Loucy (cell line): Measurements from ENCODE around the gene FSIP1.

Experiments
- H2AFZ ChIP-seq: fragments of 200-600 bp; sonication (generic); 2 replicates; pipeline ENCODE4 v1.6.0; 2016; ENCODE audit warnings: antibody characterized with exemption, mild to moderate bottlenecking, low read length, moderate library complexity
- H3F3A ChIP-seq: fragments of 200-600 bp; 2 replicates; pipeline ENCODE4 v1.6.0; 2016; ENCODE audit warnings: antibody characterized with exemption, low read depth, mild to moderate bottlenecking
- H3K27me3 ChIP-seq: fragments of 200-600 bp; sonication (generic); 2 replicates; pipeline ENCODE4 v1.6.1; 2014; ENCODE audit warnings: low read length, mild to moderate bottlenecking; ENCODE audit not compliant: insufficient read depth, poor library complexity, severe bottlenecking
- H3K36me3 ChIP-seq: fragments of 200-600 bp; sonication (generic); 2 replicates; pipeline ENCODE4 v1.6.1; 2016; ENCODE audit warnings: low read length; ENCODE audit not compliant: insufficient read depth
- H3K4me1 ChIP-seq: fragments of 200-600 bp; sonication (generic); 2 replicates; pipeline ENCODE4 v1.5.1; 2014; ENCODE audit warnings: low read length, mild to moderate bottlenecking; ENCODE audit not compliant: insufficient read depth, poor library complexity, severe bottlenecking
- H3K4me2 ChIP-seq: fragments of 200-600 bp; sonication (generic); 2 replicates; pipeline ENCODE4 v1.6.0; 2014; ENCODE audit warnings: antibody characterized with exemption, low read length, low read depth, mild to moderate bottlenecking; ENCODE audit not compliant: poor library complexity, severe bottlenecking
- H3K4me3 ChIP-seq: fragments of 200-600 bp; sonication (generic); 2 replicates; pipeline ENCODE4 v1.5.1; 2014; ENCODE audit warnings: low read length, mild to moderate bottlenecking, mixed read lengths; ENCODE audit not compliant: poor library complexity, severe bottlenecking
- H3K79me2 ChIP-seq: fragments of 200-600 bp; sonication (generic); 2 replicates; pipeline ENCODE4 v1.6.1; 2014; ENCODE audit warnings: low read length; ENCODE audit not compliant: insufficient read depth
- H3K9ac ChIP-seq: fragments of 200-600 bp; sonication (generic); 2 replicates; pipeline ENCODE4 v1.6.0; 2014; ENCODE audit warnings: mild to moderate bottlenecking, low read depth, low read length, moderate library complexity; ENCODE audit not compliant: poor library complexity, severe bottlenecking
- H3K9me2 ChIP-seq: fragments of 200-600 bp; sonication (generic); replicated peaks from 2 replicates; pipeline ENCODE4 v1.6.1; 2016; ENCODE audit warnings: low read depth, low read length, mixed read lengths
- H3K9me3 ChIP-seq: fragments of 200-600 bp; sonication (generic); 2 replicates; pipeline ENCODE4 v1.6.1; 2014; ENCODE audit warnings: mild to moderate bottlenecking, antibody characterized with exemption, low read length, low read depth; ENCODE audit not compliant: insufficient read depth
- H4K20me1 ChIP-seq: fragments of 200-600 bp; sonication (generic); 2 replicates; pipeline ENCODE4 v1.6.0; 2014; ENCODE audit warnings: antibody characterized with exemption, low read length, mild to moderate bottlenecking; ENCODE audit not compliant: insufficient read depth, poor library complexity, severe bottlenecking
- EZH2phosphoT487 ChIP-seq: fragments of 200-600 bp; IDR thresholded peaks from 2 replicates; pipeline ENCODE4 v1.6.1; 2018; ENCODE audit warnings: antibody characterized with exemption, mild to moderate bottlenecking, moderate library complexity, borderline replicate concordance
- TF ChIP-seq, protein P1 (sequence below): fragments of 200-600 bp; sonication (generic); conservative IDR thresholded peaks from 2 replicates; pipeline ENCODE4 v1.5.1; 2014; ENCODE audit warnings: mild to moderate bottlenecking, antibody characterized with exemption, low read length

Gene FSIP1

GRCh38 chr15:39808909-39809308, 26.3 kb upstream of the FSIP1 start:
- no peak overlapping the region for H3K4me2 ChIP-seq

DNA sequence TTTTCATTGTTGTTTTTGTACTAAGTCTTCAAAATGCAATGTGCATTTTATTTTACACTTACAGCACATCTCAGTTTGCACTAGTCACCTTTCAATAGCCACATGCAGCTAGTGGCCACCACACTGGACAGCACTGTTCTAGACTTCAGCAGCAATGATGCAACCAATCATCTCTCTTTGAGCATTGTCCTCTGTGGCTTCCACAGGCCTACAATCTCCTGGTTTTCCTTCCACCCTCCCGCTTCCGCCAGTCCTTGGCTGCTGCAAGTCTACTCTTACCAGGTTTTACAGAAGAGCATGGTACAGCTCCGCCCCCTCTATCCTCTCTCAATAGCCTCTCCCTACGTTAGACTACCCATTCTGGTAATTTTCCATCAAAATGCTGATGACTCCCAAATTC, 25.1 kb upstream of the FSIP1 start:
- no peaks in the 10 kb centered on the region for H3K79me2 ChIP-seq

More at GRCh38 chr15:39808909-39809308, 26.3 kb upstream of the FSIP1 start:
- TF ChIP-seq, protein P1, sequence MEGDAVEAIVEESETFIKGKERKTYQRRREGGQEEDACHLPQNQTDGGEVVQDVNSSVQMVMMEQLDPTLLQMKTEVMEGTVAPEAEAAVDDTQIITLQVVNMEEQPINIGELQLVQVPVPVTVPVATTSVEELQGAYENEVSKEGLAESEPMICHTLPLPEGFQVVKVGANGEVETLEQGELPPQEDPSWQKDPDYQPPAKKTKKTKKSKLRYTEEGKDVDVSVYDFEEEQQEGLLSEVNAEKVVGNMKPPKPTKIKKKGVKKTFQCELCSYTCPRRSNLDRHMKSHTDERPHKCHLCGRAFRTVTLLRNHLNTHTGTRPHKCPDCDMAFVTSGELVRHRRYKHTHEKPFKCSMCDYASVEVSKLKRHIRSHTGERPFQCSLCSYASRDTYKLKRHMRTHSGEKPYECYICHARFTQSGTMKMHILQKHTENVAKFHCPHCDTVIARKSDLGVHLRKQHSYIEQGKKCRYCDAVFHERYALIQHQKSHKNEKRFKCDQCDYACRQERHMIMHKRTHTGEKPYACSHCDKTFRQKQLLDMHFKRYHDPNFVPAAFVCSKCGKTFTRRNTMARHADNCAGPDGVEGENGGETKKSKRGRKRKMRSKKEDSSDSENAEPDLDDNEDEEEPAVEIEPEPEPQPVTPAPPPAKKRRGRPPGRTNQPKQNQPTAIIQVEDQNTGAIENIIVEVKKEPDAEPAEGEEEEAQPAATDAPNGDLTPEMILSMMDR = no peak
- no peak for TF ChIP-seq EZH2phosphoT487
- no peaks in the 10 kb centered on the region for H4K20me1 ChIP-seq
- no peaks in the 10 kb centered on the region for H3K9me2 ChIP-seq
- no peak overlapping the region for H3K4me3 ChIP-seq
- H3K9me3 ChIP-seq = no peaks in the 10 kb centered on the region
- no peaks in the 10 kb centered on the region for H3K27me3 ChIP-seq
- no peaks in the 10 kb centered on the region for H3K79me2 ChIP-seq
- no peak overlapping the region for H3K9ac ChIP-seq
- no peaks in the 10 kb centered on the region for H3K4me1 ChIP-seq
- no peak overlapping the region for H2AFZ ChIP-seq
- no peaks in the 10 kb centered on the region for H3F3A ChIP-seq
- no peaks in the 10 kb centered on the region for H3K36me3 ChIP-seq

DNA sequence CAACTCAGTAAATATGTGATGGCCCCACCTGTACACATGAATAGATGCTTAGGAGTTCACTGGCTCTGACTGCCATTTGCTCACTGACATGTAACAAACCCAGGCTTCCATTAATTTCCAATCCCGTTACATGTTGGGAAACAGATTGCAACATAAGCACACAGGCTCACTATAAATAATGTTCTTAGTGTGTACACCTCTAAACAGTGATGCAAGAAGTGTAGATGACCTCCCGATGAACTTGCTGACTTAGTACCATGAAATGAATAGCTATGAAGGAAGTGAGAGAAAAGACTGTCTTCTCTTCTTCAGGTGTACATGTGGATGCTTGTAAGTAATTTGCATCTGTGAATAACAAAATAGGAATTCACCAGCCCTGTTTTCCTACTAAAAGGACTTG, 21.4 kb upstream of the FSIP1 start:
- H3F3A ChIP-seq = no peaks in the 10 kb centered on the region
- H2AFZ ChIP-seq = no peak overlapping the region
- no peaks in the 10 kb centered on the region for H4K20me1 ChIP-seq
- no peak overlapping the region for H3K4me3 ChIP-seq
- no peaks in the 10 kb centered on the region for H3K9me2 ChIP-seq
- no peak overlapping the region for H3K4me2 ChIP-seq
- no peaks in the 10 kb centered on the region for H3K27me3 ChIP-seq
- no peaks in the 10 kb centered on the region for H3K36me3 ChIP-seq
- H3K79me2 ChIP-seq = no peaks in the 10 kb centered on the region
- H3K9me3 ChIP-seq = no peaks in the 10 kb centered on the region
- no peak for TF ChIP-seq EZH2phosphoT487
- TF ChIP-seq, protein P1 = no peak
- no peaks in the 10 kb centered on the region for H3K4me1 ChIP-seq
- no peak overlapping the region for H3K9ac ChIP-seq

More for the DNA sequence above, 25.1 kb upstream of the FSIP1 start:
- Histone ChIP-seq H3K4me2 (no peak overlapping the region), H3F3A (no peaks in the 10 kb centered on the region), H3K27me3 (no peaks in the 10 kb centered on the region), H3K9me3 (no peaks in the 10 kb centered on the region), H3K9me2 (no peaks in the 10 kb centered on the region), H3K36me3 (no peaks in the 10 kb centered on the region), H2AFZ (no peak overlapping the region), H3K9ac (no peak overlapping the region), H3K4me3 (no peak overlapping the region), H4K20me1 (no peaks in the 10 kb centered on the region), H3K4me1 (no peaks in the 10 kb centered on the region)
- TF ChIP-seq, protein P1 = no peak
- TF ChIP-seq EZH2phosphoT487 = no peak
